DND-41 (cell line): ENCODE results near the gene SCAMP5.

Source experiments
- ATAC-seq: fragments of 200-7000 bp; cut with Tn5 transposase; 3 replicates; pipeline ENCODE4 v1.9.1; 2021; ENCODE audit warnings: low read depth; ENCODE audit not compliant: insufficient read depth
- DNase-seq: peaks from one replicate; pipeline ENCODE4 v3.0.0-alpha.2; 2020
- H2AFZ ChIP-seq: 2 replicates; pipeline ENCODE4 v1.6.0; 2012; ENCODE audit warnings: low read depth, low read length
- H3K27ac ChIP-seq: 2 replicates; pipeline ENCODE4 v1.5.1; 2012; ENCODE audit warnings: low read length, inconsistent platforms
- H3K27me3 ChIP-seq: fragments of 200-600 bp; sonication (generic); 2 replicates; pipeline ENCODE4 v1.6.0; 2012; ENCODE audit warnings: low read length, mild to moderate bottlenecking, inconsistent platforms; ENCODE audit not compliant: insufficient read depth, poor library complexity
- H3K36me3 ChIP-seq: 2 replicates; pipeline ENCODE4 v1.5.1; 2012; ENCODE audit warnings: low read length, inconsistent platforms; ENCODE audit not compliant: insufficient read depth
- H3K4me1 ChIP-seq: 2 replicates; pipeline ENCODE4 v1.5.1; 2012; ENCODE audit warnings: mild to moderate bottlenecking, low read length; ENCODE audit not compliant: insufficient read depth
- H3K4me2 ChIP-seq: 2 replicates; pipeline ENCODE4 v1.6.0; 2012; ENCODE audit warnings: mild to moderate bottlenecking, moderate library complexity, low read length, inconsistent platforms; ENCODE audit not compliant: insufficient read depth
- H3K4me3 ChIP-seq, 2 experiments: fragments of 200-600 bp in 1 of 2; shearing (Covaris generic) in 1 of 2; 2 replicates each; pipeline ENCODE4 v1.5.1; 2012 to 2016; ENCODE audit warnings: inconsistent platforms in 2 of 2, low read length in 2 of 2, mild to moderate bottlenecking in 2 of 2, low read depth in 1 of 2, moderate library complexity in 1 of 2
- H3K79me2 ChIP-seq: 2 replicates; pipeline ENCODE4 v1.6.0; 2012; ENCODE audit warnings: low read length, inconsistent platforms; ENCODE audit not compliant: insufficient read depth
- H3K9ac ChIP-seq: 2 replicates; pipeline ENCODE4 v1.6.0; 2012; ENCODE audit warnings: low read depth, mild to moderate bottlenecking, inconsistent platforms, low read length, moderate library complexity
- H3K9me3 ChIP-seq: 2 replicates; pipeline ENCODE4 v1.5.1; 2012; ENCODE audit warnings: low read length, moderate library complexity, mild to moderate bottlenecking, inconsistent platforms; ENCODE audit not compliant: insufficient read depth, severe bottlenecking
- H4K20me1 ChIP-seq: 2 replicates; pipeline ENCODE4 v1.6.0; 2012; ENCODE audit warnings: low read length; ENCODE audit not compliant: insufficient read depth
- CTCF ChIP-seq: IDR thresholded peaks from 2 replicates; pipeline ENCODE4 v1.5.1; 2012; ENCODE audit warnings: borderline replicate concordance, low read length, moderate library complexity, mild to moderate bottlenecking; ENCODE audit not compliant: poor library complexity, severe bottlenecking; ENCODE audit errors: extremely low read depth
- EZH2 ChIP-seq: IDR thresholded peaks from 3 replicates; pipeline ENCODE4 v1.6.1; 2012; ENCODE audit warnings: borderline replicate concordance, low read depth, mild to moderate bottlenecking, moderate library complexity, low read length, inconsistent platforms; ENCODE audit not compliant: severe bottlenecking

The SCAMP5 gene

DNA sequence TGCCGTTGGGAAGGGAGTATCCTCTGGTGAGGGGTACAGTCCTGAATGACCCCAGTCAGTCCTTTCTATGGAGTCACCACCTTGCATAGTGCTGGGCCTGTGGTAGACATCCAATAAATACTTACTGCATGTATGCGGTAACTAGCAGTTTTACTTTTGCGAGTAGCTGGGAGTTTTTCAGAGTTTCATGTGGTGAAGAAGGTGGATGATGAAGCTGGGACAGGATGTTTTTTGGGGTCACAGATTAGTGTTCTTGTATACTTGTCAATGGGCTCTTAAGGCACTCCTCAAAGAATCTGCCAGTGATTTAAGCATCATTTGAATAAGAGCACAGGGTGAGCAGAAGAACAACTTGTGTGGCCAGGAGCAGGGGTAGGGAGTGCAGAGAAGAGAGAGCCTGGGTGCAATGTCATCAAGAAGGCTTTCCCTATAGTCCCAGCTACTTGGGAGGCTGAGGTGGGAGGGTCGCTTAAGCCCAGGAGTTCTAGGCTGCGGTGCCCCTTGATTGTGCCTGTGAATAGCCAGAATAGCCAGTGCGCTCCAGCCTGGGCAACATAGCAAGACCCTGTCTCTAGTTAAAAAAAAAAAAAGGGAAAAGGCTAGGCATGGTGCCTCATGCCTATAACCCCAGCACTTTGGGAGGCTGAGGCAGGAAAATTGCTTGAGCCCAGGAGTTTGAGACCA lies 50.1 kb downstream of the SCAMP5 start:
- ATAC-seq = no peak
- Histone ChIP-seq H3K4me3 (no peak overlapping the region), H2AFZ (no peak overlapping the region), H3K79me2 (no peaks in the 10 kb centered on the region), H3K9ac (no peak overlapping the region), H3K27me3 (no peaks in the 10 kb centered on the region), H3K9me3 (no peaks in the 10 kb centered on the region), H4K20me1 (0 out of 2 replicates have a peak, but pooled peaks cover 5% of the 10 kb centered on the region), H3K36me3 (peaks cover 19% of the 10 kb centered on the region), H3K27ac (no peak overlapping the region), H3K4me1 (no peaks in the 10 kb centered on the region), H3K4me2 (no peak overlapping the region)
- no peak for TF ChIP-seq EZH2
- no peak for TF ChIP-seq CTCF
- no peak for DNase-seq

DNA sequence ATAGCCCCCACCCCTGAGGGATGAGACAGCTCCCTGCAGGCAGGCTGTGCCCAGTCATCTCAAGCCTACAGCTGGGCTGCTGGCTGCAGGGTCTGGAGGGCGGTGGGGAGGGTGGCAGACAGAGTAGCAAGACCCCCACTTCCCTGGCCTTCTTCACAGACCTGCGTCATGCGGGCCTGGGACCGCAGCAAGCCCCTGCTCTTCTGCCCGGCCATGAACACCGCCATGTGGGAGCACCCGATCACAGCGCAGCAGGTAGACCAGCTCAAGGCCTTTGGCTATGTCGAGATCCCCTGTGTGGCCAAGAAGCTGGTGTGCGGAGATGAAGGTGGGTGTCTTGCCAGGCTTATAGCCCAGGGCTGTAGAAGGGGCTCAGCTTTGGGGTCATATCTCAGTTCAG lies 53.0 kb downstream of the SCAMP5 start:
- ATAC-seq = no peak
- H3K9ac ChIP-seq = no peak overlapping the region

GRCh38 chr15:75049392-75049791 lies 54.0 kb downstream of the SCAMP5 start:
- Histone ChIP-seq H3K9ac (no peak overlapping the region), H3K4me3 (no peak overlapping the region), H3K4me1 (no peaks in the 10 kb centered on the region), H3K4me2 (no peak overlapping the region), H3K27me3 (no peaks in the 10 kb centered on the region), H4K20me1 (no peaks in the 10 kb centered on the region), H3K36me3 (peaks cover 13% of the 10 kb centered on the region), H3K27ac (no peak overlapping the region), H2AFZ (no peak overlapping the region), H3K9me3 (no peaks in the 10 kb centered on the region), H3K79me2 (no peaks in the 10 kb centered on the region)
- no peak for ATAC-seq
- DNase-seq = no peak
- TF ChIP-seq EZH2 (no peak), CTCF (no peak)

More for the DNA sequence above, 53.0 kb downstream of the SCAMP5 start:
- no peak overlapping the region for H3K4me2 ChIP-seq
- no peak overlapping the region for H3K27ac ChIP-seq
- no peak overlapping the region for H3K4me3 ChIP-seq
- H2AFZ ChIP-seq = no peak overlapping the region
- peaks cover 19% of the 10 kb centered on the region for H3K36me3 ChIP-seq
- no peaks in the 10 kb centered on the region for H3K79me2 ChIP-seq
- no peak for TF ChIP-seq CTCF
- no peak for TF ChIP-seq EZH2
- 0 out of 2 replicates have a peak, but pooled peaks cover 2% of the 10 kb centered on the region for H4K20me1 ChIP-seq
- H3K4me1 ChIP-seq = no peaks in the 10 kb centered on the region
- no peak for DNase-seq
- no peaks in the 10 kb centered on the region for H3K27me3 ChIP-seq
- no peaks in the 10 kb centered on the region for H3K9me3 ChIP-seq

DNA sequence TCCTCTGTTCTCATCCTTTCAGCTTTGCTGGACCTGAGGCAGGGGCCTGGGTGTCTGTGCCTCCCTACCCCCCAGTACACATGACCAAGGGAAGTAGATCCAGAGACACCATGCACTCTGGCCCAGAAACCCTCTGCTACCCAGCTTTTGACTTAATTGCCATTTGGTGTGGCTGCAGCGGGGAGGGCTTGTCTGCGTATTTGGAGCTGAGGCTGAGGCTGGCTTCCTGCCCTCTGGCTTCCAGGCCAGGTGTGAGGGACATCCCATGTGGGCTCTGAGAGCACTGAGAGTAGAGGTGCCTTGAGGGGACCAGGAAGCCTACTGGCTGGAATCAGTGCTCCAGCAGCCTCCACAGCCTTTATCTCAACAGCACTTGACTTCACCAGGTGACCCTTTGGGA lies 54.9 kb downstream of the SCAMP5 start:
- H3K4me3 ChIP-seq = no peak overlapping the region

More for the DNA sequence above, 54.9 kb downstream of the SCAMP5 start:
- H3K36me3 ChIP-seq = peaks cover 7% of the 10 kb centered on the region
- no peak overlapping the region for H3K9ac ChIP-seq
- H3K27ac ChIP-seq = no peak overlapping the region
- no peak for DNase-seq
- no peaks in the 10 kb centered on the region for H3K27me3 ChIP-seq
- no peak overlapping the region for H2AFZ ChIP-seq
- TF ChIP-seq CTCF = no peak
- no peak for TF ChIP-seq EZH2
- H3K9me3 ChIP-seq = no peaks in the 10 kb centered on the region
- H3K79me2 ChIP-seq = no peaks in the 10 kb centered on the region
- no peaks in the 10 kb centered on the region for H3K4me1 ChIP-seq
- no peak overlapping the region for H3K4me2 ChIP-seq
- no peak for ATAC-seq
- no peaks in the 10 kb centered on the region for H4K20me1 ChIP-seq
